Sigmoid colon (tissue), 4 donors: ENCODE data around the gene TFAM.

Experiments
- POLR2A ChIP-seq, 2 donors: fragments of 450-650 bp; IDR thresholded peaks; one replicate each; pipeline ENCODE4 v1.6.1; 2016; ENCODE audit warnings: antibody characterized with exemption in 2 of 2, mild to moderate bottlenecking in 2 of 2, moderate library complexity in 2 of 2
- POLR2AphosphoS5 ChIP-seq, 4 donors: sonication (generic); formaldehyde crosslinking; IDR thresholded peaks; one replicate each; pipeline ENCODE4 v1.6.1; 2017; ENCODE audit warnings: antibody characterized with exemption in 4 of 4
- TF ChIP-seq, protein P1 (sequence below), 4 experiments: fragments of 450-650 bp in 3 of 4; fragments of 200-600 bp in 1 of 4; IDR thresholded peaks; one replicate each; pipeline ENCODE4 v1.5.1; 2016 to 2019; ENCODE audit warnings: antibody characterized with exemption in 4 of 4, mild to moderate bottlenecking in 3 of 4, moderate library complexity in 2 of 4

DNA sequence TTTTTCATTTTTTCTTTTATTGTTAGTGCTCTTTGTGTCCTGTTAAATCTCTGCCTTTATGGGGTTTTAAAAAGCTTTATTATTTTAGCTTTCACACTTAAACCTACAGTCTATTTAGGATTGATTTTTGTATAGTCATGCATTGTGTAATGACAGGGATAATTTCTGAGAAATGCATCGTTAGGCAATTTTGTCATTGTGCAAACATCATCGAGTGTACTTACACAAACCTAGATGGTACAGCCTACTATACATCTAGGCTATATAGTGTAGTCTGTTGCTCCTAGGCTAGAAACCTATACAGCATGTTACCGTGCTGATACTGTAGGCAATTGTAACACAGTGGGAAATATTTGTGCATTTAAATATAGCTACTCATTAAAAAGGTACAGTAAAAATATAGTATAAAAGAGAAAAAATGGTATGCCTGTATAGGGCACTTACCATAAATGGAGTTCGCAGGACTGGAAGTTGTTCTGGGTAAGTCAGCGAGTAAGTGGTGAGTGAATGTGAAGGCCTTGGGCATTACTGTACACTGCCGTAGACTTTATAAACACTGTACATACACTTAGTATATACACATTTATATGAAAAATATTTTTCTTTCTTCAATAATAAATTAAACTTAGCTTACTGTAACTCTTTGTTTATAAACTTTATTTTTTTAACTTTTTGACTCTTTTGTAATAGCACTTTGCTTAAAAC is 34.4 kb upstream of the TFAM start:
- no peak for TF ChIP-seq POLR2A (IDR thresholded peaks at IDR 0.05)
- TF ChIP-seq, protein P1, sequence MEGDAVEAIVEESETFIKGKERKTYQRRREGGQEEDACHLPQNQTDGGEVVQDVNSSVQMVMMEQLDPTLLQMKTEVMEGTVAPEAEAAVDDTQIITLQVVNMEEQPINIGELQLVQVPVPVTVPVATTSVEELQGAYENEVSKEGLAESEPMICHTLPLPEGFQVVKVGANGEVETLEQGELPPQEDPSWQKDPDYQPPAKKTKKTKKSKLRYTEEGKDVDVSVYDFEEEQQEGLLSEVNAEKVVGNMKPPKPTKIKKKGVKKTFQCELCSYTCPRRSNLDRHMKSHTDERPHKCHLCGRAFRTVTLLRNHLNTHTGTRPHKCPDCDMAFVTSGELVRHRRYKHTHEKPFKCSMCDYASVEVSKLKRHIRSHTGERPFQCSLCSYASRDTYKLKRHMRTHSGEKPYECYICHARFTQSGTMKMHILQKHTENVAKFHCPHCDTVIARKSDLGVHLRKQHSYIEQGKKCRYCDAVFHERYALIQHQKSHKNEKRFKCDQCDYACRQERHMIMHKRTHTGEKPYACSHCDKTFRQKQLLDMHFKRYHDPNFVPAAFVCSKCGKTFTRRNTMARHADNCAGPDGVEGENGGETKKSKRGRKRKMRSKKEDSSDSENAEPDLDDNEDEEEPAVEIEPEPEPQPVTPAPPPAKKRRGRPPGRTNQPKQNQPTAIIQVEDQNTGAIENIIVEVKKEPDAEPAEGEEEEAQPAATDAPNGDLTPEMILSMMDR (IDR thresholded peaks at IDR 0.05): no peak
- no peak for TF ChIP-seq POLR2AphosphoS5 (IDR thresholded peaks at IDR 0.05)
